Prostate gland (tissue), 2 donors: ENCODE results near the gene CD320. TPM values are rescaled to one million over a fixed set of nuclear protein-coding genes. Genes with fewer than 3 reads are reported as not detected.
"Not testable (repeated sequence)": the region's sequence is repeated elsewhere in the genome, so short reads cannot be mapped to it uniquely, and the experiment has no call there.

Experiments
- DNase-seq: peaks from one replicate; pipeline ENCODE4 v3.0.0-alpha.2; 2019; ENCODE audit warnings: low spot score
- H3K27ac ChIP-seq, 2 donors: fragments of 200-600 bp; sonication (generic); 2 replicates each; pipeline ENCODE4 v1.5.1; 2017 to 2019
- H3K27me3 ChIP-seq: fragments of 200-600 bp; sonication (generic); replicated peaks from 2 replicates; pipeline ENCODE4 v1.5.1; 2019; ENCODE audit not compliant: insufficient read depth
- H3K36me3 ChIP-seq, 2 donors: fragments of 200-600 bp; sonication (generic); 1 replicate in 1 of 2; 2 replicates in 1 of 2; pipeline versions ENCODE4 v1.5.1 to v1.8.1; 2017 to 2019
- H3K4me1 ChIP-seq: fragments of 200-600 bp; sonication (generic); replicated peaks from 2 replicates; pipeline ENCODE4 v1.5.1; 2019
- H3K4me3 ChIP-seq, 2 donors: fragments of 200-600 bp; sonication (generic); 2 replicates each; pipeline ENCODE4 v1.5.1; 2017 to 2019
- H3K9me3 ChIP-seq: fragments of 200-600 bp; sonication (generic); 2 replicates; pipeline ENCODE4 v1.5.1; 2017
- CTCF ChIP-seq, 4 experiments: fragments of 200-600 bp in 2 of 4; fragments of 450-650 bp in 2 of 4; sonication (generic) in 2 of 4; IDR thresholded peaks; 1 replicate in 3 of 4; 2 replicates in 1 of 4; pipeline ENCODE4 v1.5.1; 2016 to 2019; ENCODE audit warnings: antibody characterized with exemption in 4 of 4, mild to moderate bottlenecking in 2 of 4, moderate library complexity in 2 of 4
- POLR2A ChIP-seq: fragments of 450-650 bp; IDR thresholded peaks from one replicate; pipeline ENCODE4 v1.6.1; 2016; ENCODE audit warnings: antibody characterized with exemption, mild to moderate bottlenecking
- POLR2AphosphoS5 ChIP-seq: sonication (generic); formaldehyde crosslinking; IDR thresholded peaks from one replicate; pipeline ENCODE4 v1.6.1; 2017; ENCODE audit warnings: antibody characterized with exemption
- WGBS: methylation state at CpG from one replicate; pipeline ENCODE4 v1.1.5; 2018; 5-methylcytosine and 5-hydroxymethylcytosine counted together
- intact Hi-C: fragments of 100-400 bp; cut with DNase I; formaldehyde crosslinking; loops from one replicate; pipeline ENCODE4 v1.14.2; 2022
- total RNA-seq, 2 donors: library from RNA; depleted of rRNA; stranded (reverse); fragments of >200 nt; gene quantifications; one replicate each; pipeline ENCODE4 v1.1.0, GENCODE V29; 2016

Gene CD320
- total RNA-seq, 2 donors from 2014 or later: 50.8 to 91.4 TPM

- TF ChIP-seq POLR2A (no peak), CTCF (IDR thresholded peaks at IDR 0.05) (no peak), POLR2AphosphoS5 (no peak)
- intact Hi-C loops: loop anchor here (10.0 kb wide), 1 partner anchor 153 kb away; the partner anchor contains the start of gene PRAM1
- no peaks in the 10 kb centered on the region for H3K9me3 ChIP-seq
- H3K4me1 ChIP-seq: no peaks in the 10 kb centered on the region
- H3K27me3 ChIP-seq: no peaks in the 10 kb centered on the region
- no peak overlapping the region for H3K4me3 ChIP-seq
- DNase-seq: no peak
- no peaks in the 10 kb centered on the region for H3K36me3 ChIP-seq
- 14% methylated on average over 10 of the region's 10 CpGs for WGBS
- no peak overlapping the region for H3K27ac ChIP-seq
These were observed 44.1 kb upstream of the CD320 start for GRCh38 chr19:8352134-8352827.

GRCh38 chr19:8349629-8350372 is 41.6 kb upstream of the CD320 start:
- H3K36me3 ChIP-seq, H3K27me3 ChIP-seq, H3K27ac ChIP-seq, H3K4me3 ChIP-seq, H3K9me3 ChIP-seq, H3K4me1 ChIP-seq, DNase-seq: not testable (repeated sequence)
- intact Hi-C loops: loop anchor here (10.0 kb wide), 1 partner anchor 155 kb away; the partner anchor contains the start of gene PRAM1
- WGBS: 56% methylated on average over 8 of the region's 8 CpGs

GRCh38 chr19:8343483-8343844 is 35.3 kb upstream of the CD320 start:
- Histone ChIP-seq H3K4me3 (peak overlapping the region in 1 of 2 donors; percentile 45), H3K9me3 (no peaks in the 10 kb centered on the region), H3K27ac (no peak overlapping the region), H3K27me3 (no peaks in the 10 kb centered on the region), H3K4me1 (peaks cover 7% of the 10 kb centered on the region), H3K36me3 (no peaks in the 10 kb centered on the region)
- intact Hi-C loops: no loop called here
- TF ChIP-seq POLR2AphosphoS5 (no peak), POLR2A (no peak), CTCF (IDR thresholded peaks at IDR 0.05) (no peak)
- 37% methylated on average over 11 of the region's 11 CpGs for WGBS
- no peak for DNase-seq

- peaks cover 7% of the 10 kb centered on the region for H3K4me1 ChIP-seq
- 4% methylated on average over 60 of the region's 65 CpGs for WGBS
- H3K4me3 ChIP-seq: peak within 1 kb of the TSS; percentile 30 to 45
- no peaks in the 10 kb centered on the region for H3K36me3 ChIP-seq
- H3K27me3 ChIP-seq: no peaks in the 10 kb centered on the region
- intact Hi-C loops: no loop called here
- DNase-seq: peak; percentile 91
- peak within 1 kb of the TSS; percentile 55 to 58 for H3K27ac ChIP-seq
- peak; percentile 90 for TF ChIP-seq POLR2AphosphoS5
- TF ChIP-seq POLR2A: peak; percentile 40
- TF ChIP-seq CTCF (IDR thresholded peaks at IDR 0.05): peak in 2 of 4 experiments; percentile 19 to 30
- H3K9me3 ChIP-seq: no peaks in the 10 kb centered on the region
These were observed 34.7 kb upstream of the CD320 start, which contains the start of gene KANK3 for GRCh38 chr19:8342684-8343482. KANK3 (minus strand) TSS chr19:8343262; CDS start chr19:8337828, 5,434 bp downstream.

GRCh38 chr19:8342316-8342683 is 34.1 kb upstream of the CD320 start:
- H3K27ac ChIP-seq: peak overlapping the region; percentile 55 to 58
- intact Hi-C loops: no loop called here

GRCh38 chr19:8341504-8341903 is 33.3 kb upstream of the CD320 start:
- H3K4me3 ChIP-seq, intact Hi-C loops, H3K36me3 ChIP-seq, H3K27ac ChIP-seq, H3K9me3 ChIP-seq, H3K4me1 ChIP-seq, DNase-seq, H3K27me3 ChIP-seq: not testable (repeated sequence)
- 96% methylated on average over 4 of the region's 4 CpGs for WGBS

More at GRCh38 chr19:8342316-8342683, 34.1 kb upstream of the CD320 start:
- peaks cover 7% of the 10 kb centered on the region for H3K4me1 ChIP-seq
- H3K9me3 ChIP-seq: no peaks in the 10 kb centered on the region
- no peak for DNase-seq
- no peaks in the 10 kb centered on the region for H3K36me3 ChIP-seq
- TF ChIP-seq CTCF (IDR thresholded peaks at IDR 0.05): no peak
- TF ChIP-seq POLR2AphosphoS5: no peak
- TF ChIP-seq POLR2A: no peak
- H3K27me3 ChIP-seq: no peaks in the 10 kb centered on the region
- H3K4me3 ChIP-seq: peak overlapping the region; percentile 30 to 45
- 38% methylated on average over 14 of the region's 14 CpGs for WGBS
